Ovary (tissue), 3 donors: ENCODE measurements around the gene NBEAL2.

Experiments
- CTCF ChIP-seq, 3 donors: fragments of 450-650 bp in 2 of 3; fragments of 200-600 bp in 1 of 3; IDR thresholded peaks; one replicate each; pipeline versions ENCODE4 v1.5.1 to v1.8.0; 2016 to 2022; ENCODE audit warnings: antibody characterized with exemption in 3 of 3, mild to moderate bottlenecking in 1 of 3
- EP300 ChIP-seq: sonication (generic); formaldehyde crosslinking; IDR thresholded peaks from one replicate; pipeline ENCODE4 v1.6.1; 2017; ENCODE audit warnings: antibody characterized with exemption
- POLR2A ChIP-seq: fragments of 450-650 bp; IDR thresholded peaks from one replicate; pipeline ENCODE4 v1.6.1; 2017; ENCODE audit warnings: antibody characterized with exemption, mild to moderate bottlenecking, moderate library complexity
- donor health status: DM: no; HTN: no; CAD: no.

DNA sequence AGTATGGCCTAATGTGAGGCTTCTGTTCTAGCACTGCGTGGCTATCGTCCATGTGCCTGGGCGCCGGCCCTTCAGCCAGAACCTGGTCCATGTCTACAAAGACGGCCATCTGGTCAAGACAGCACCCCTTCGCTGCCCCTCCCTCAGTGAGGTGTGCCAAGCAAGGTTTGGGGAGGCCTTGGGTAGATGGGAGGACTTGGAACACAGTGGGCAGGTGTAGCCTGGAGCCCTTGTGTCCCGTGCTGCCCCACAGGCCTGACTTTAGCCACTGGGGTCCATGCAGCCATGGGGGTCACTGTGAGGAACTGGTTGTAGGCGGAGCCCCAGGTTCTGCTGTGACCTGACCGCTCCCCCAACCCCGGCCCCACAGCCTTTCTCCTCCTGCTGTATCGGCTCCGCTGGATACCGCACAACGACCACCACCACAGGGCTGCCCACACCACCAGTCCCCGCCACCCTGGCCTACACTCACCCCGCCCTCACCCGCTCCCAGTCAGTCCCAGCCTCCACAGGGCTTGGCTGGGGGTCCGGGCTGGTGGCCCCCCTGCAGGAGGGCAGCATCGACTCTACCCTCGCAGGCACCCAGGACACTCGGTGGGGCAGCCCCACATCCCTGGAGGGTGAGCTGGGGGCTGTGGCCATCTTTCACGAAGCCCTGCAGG is 16.6 kb downstream of the NBEAL2 start:
- TF ChIP-seq CTCF (IDR thresholded peaks at IDR 0.05) (no peak), POLR2A (no peak), EP300 (no peak)
